Smooth muscle cell (in vitro differentiated cells): ENCODE measurements around the gene CD53. TPM values are rescaled to one million over a fixed set of nuclear protein-coding genes. Genes with fewer than 3 reads are reported as not detected.

Experiments
- DNase-seq: peaks from one replicate; lab custom pipeline; 2025; ENCODE audit not compliant: unreplicated experiment; lab: John Stamatoyannopoulos, UW
- H2AFZ ChIP-seq: fragments of 200-600 bp; sonication (generic); 2 replicates; pipeline ENCODE4 v1.6.0; 2016; ENCODE audit warnings: antibody characterized with exemption, low read depth, mild to moderate bottlenecking
- H3F3A ChIP-seq: fragments of 200-600 bp; sonication (generic); 2 replicates; pipeline ENCODE4 v1.6.0; 2017; ENCODE audit warnings: antibody characterized with exemption, low read depth
- H3K27ac ChIP-seq: fragments of 200-600 bp; sonication (generic); 2 replicates; pipeline ENCODE4 v1.5.1; 2016; ENCODE audit warnings: low read depth, mild to moderate bottlenecking
- H3K27me3 ChIP-seq: fragments of 200-600 bp; sonication (generic); 2 replicates; pipeline ENCODE4 v1.6.1; 2016; ENCODE audit warnings: low read depth, mild to moderate bottlenecking
- H3K36me3 ChIP-seq: fragments of 200-600 bp; sonication (generic); 2 replicates; pipeline ENCODE4 v1.5.1; 2016; ENCODE audit warnings: low read depth
- H3K4me1 ChIP-seq: fragments of 200-600 bp; sonication (generic); 2 replicates; pipeline ENCODE4 v1.5.1; 2016; ENCODE audit warnings: low read depth
- H3K4me2 ChIP-seq: fragments of 200-600 bp; sonication (generic); 2 replicates; pipeline ENCODE4 v1.6.0; 2016; ENCODE audit warnings: mild to moderate bottlenecking
- H3K4me3 ChIP-seq: fragments of 200-600 bp; sonication (generic); 2 replicates; pipeline ENCODE4 v1.5.1; 2016; ENCODE audit warnings: mild to moderate bottlenecking
- H3K79me2 ChIP-seq: fragments of 200-600 bp; sonication (generic); 2 replicates; pipeline ENCODE4 v1.6.0; 2016; ENCODE audit warnings: low read depth, mild to moderate bottlenecking
- H3K9ac ChIP-seq: fragments of 200-600 bp; sonication (generic); 2 replicates; pipeline ENCODE4 v1.6.0; 2016; ENCODE audit warnings: low read depth
- H3K9me3 ChIP-seq: fragments of 200-600 bp; sonication (generic); replicated peaks from 2 replicates; pipeline ENCODE4 v1.5.1; 2016; ENCODE audit warnings: low read depth
- H4K20me1 ChIP-seq: fragments of 200-600 bp; sonication (generic); 2 replicates; pipeline ENCODE4 v1.6.0; 2016; ENCODE audit warnings: low read depth
- WGBS: methylation state at CpG from one replicate; pipeline ENCODE4 v1.1.7; 2016; ENCODE audit warnings: low lambda C conversion rate; 5-methylcytosine and 5-hydroxymethylcytosine counted together
- polyA plus RNA-seq: library from polyadenylated mRNA; unstranded; fragments of >200 nt; fragmentation: Nextera tagmentation; extraction: Ambion mirVana; gene quantifications from 2 replicates; pipeline ENCODE4 v1.2.1, GENCODE V29; 2016
- total RNA-seq: library from RNA; depleted of rRNA; stranded (reverse); fragments of >200 nt; gene quantifications from 2 replicates; pipeline ENCODE4 v1.2.3, GENCODE V29; 2014
- TF ChIP-seq, protein P1 (sequence below): fragments of 200-600 bp; sonication (generic); IDR thresholded peaks from 2 replicates; pipeline ENCODE4 v1.5.1; 2017; ENCODE audit warnings: borderline replicate concordance, mild to moderate bottlenecking, antibody characterized with exemption; ENCODE audit not compliant: insufficient read depth, poor library complexity, severe bottlenecking

Gene CD53
- total and polyA plus RNA-seq, 2 experiments from 2014 or later, result not detected

DNA sequence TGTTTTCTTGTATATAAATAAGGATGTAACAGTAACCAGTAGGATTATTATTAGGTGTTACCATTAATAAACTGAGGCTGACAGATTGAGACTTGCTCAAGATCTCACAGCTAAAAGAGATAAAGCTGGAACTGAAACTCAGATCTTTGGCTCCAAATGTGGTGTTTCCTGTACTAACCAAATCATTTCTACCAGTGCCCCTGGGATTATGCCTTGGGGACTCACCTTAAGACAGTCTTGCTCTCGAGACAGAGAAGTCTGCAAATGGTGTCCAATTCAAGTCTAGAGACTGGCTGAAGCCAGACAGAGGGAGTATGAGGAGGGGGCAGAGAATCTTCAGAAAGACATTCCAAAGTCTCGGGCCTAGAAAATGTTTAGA lies 593 bp upstream of the CD53 start:
- H3F3A ChIP-seq, result no peaks in the 10 kb centered on the region
- no peak overlapping the region for H3K9ac ChIP-seq
- H3K9me3 ChIP-seq, result no peaks in the 10 kb centered on the region
- H3K4me2 ChIP-seq, result no peak overlapping the region
- no peaks in the 10 kb centered on the region for H3K4me1 ChIP-seq
- H3K4me3 ChIP-seq, result no peak overlapping the region
- no peaks in the 10 kb centered on the region for H4K20me1 ChIP-seq
- no peak overlapping the region for H3K27ac ChIP-seq
- no peaks in the 10 kb centered on the region for H3K79me2 ChIP-seq
- DNase-seq, result no peak
- WGBS, result 95% methylated on average over 2 of the region's 2 CpGs
- H3K36me3 ChIP-seq, result no peaks in the 10 kb centered on the region
- no peak overlapping the region for H2AFZ ChIP-seq
- H3K27me3 ChIP-seq, result no peaks in the 10 kb centered on the region
- TF ChIP-seq, protein P1, sequence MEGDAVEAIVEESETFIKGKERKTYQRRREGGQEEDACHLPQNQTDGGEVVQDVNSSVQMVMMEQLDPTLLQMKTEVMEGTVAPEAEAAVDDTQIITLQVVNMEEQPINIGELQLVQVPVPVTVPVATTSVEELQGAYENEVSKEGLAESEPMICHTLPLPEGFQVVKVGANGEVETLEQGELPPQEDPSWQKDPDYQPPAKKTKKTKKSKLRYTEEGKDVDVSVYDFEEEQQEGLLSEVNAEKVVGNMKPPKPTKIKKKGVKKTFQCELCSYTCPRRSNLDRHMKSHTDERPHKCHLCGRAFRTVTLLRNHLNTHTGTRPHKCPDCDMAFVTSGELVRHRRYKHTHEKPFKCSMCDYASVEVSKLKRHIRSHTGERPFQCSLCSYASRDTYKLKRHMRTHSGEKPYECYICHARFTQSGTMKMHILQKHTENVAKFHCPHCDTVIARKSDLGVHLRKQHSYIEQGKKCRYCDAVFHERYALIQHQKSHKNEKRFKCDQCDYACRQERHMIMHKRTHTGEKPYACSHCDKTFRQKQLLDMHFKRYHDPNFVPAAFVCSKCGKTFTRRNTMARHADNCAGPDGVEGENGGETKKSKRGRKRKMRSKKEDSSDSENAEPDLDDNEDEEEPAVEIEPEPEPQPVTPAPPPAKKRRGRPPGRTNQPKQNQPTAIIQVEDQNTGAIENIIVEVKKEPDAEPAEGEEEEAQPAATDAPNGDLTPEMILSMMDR, result no peak

DNA sequence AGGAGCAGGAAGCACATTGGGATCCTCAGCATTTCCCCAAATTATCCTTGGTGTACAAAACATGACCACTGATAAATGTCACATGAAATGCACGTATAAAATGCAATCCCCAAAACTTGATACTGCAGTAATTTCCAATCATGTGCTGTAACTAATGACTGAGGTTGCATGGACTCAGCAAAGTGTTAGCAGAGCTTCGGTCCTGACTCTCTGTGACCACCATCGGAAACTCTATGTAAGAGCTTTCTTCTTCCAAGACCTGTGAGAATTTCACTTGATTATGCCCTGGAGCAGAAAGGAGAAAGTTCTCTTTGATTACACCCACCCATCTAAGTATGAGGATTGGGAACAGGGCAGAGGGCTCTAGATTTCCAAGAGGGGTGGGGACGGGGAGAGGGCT lies 908 bp downstream of the CD53 start:
- WGBS, result 91% methylated on average over 4 of the region's 4 CpGs
- H2AFZ ChIP-seq, result no peak overlapping the region
- no peak overlapping the region for H3K27ac ChIP-seq
- no peaks in the 10 kb centered on the region for H3K79me2 ChIP-seq
- DNase-seq, result no peak
- no peaks in the 10 kb centered on the region for H3F3A ChIP-seq
- H3K4me1 ChIP-seq, result no peaks in the 10 kb centered on the region
- TF ChIP-seq, protein P1, result no peak
- H4K20me1 ChIP-seq, result no peaks in the 10 kb centered on the region
- H3K9me3 ChIP-seq, result no peaks in the 10 kb centered on the region
- no peak overlapping the region for H3K4me2 ChIP-seq
- H3K9ac ChIP-seq, result no peak overlapping the region
- H3K4me3 ChIP-seq, result no peak overlapping the region
- no peaks in the 10 kb centered on the region for H3K36me3 ChIP-seq
- H3K27me3 ChIP-seq, result no peaks in the 10 kb centered on the region

DNA sequence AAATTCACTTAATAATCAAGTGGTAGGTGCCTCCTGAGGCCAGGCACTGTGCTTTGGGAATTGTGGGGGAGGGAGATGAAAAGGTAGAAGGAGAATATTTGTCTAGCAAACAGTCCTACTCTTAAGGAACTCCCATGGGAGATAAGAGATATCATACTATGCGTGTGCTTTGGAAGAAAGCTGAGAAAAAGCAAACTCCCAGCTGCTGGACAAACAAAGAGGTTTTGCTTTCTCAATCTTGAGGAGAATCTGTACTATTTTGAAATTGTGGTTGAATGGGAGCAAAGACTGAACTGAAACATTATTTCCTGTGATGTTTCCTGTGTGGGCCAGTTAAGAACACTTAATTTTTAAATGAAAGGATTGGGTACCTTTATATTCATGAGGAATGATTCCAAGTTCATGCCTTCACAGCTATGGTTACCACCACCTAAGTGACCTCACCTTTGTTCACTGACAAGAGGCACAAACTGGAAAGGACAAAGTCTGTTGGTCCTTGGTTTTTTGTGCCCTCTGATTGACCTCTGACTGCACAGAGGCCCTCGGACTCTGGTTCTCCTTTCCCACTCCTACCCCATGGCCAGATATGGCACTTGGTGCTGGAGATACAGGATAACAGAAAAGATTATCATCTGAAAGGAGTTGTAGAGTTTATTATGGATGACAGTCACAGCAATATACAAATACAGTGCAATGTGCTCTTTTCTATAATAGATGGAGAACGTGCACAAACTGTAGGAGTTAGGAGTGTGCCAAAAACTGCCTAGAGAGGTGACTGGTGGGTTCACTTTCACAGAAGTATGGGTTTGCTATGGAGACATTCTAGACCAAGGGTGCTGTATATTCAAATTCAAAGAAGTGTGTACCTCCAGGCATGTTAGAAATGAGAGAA lies 1.6 kb downstream of the CD53 start:
- Histone ChIP-seq H2AFZ (no peak overlapping the region), H3F3A (no peaks in the 10 kb centered on the region), H3K4me3 (no peak overlapping the region), H3K79me2 (no peaks in the 10 kb centered on the region), H4K20me1 (no peaks in the 10 kb centered on the region), H3K27ac (no peak overlapping the region), H3K4me2 (no peak overlapping the region), H3K36me3 (no peaks in the 10 kb centered on the region), H3K9ac (no peak overlapping the region), H3K9me3 (no peaks in the 10 kb centered on the region), H3K4me1 (no peaks in the 10 kb centered on the region), H3K27me3 (no peaks in the 10 kb centered on the region)
- no peak for DNase-seq
- WGBS, result 75% methylated on average over 3 of the region's 3 CpGs
- TF ChIP-seq, protein P1, result no peak
